PC-3 (cell line): ENCODE measurements around the gene ZBTB16. TPM values are rescaled to one million over a fixed set of nuclear protein-coding genes. Genes with fewer than 3 reads are reported as not detected.
A peak's percentile ranks its signal among the peaks of the same experiment; 100 is the strongest.

Experiments
- ATAC-seq: fragments of 200-7000 bp; cut with Tn5 transposase; 2 replicates; pipeline ENCODE4 v1.9.1; 2020; ENCODE audit warnings: mild to moderate bottlenecking, moderate library complexity
- BruUV-seq: library from RNA; stranded (reverse); fragments of 400-500 nt; replicated peaks from 2 replicates; lab custom pipeline; 2021; lab: Mats Ljungman, UMichigan
- CTCF ChIA-PET: fragments of 300-600 bp; sonication (Branson Sonifier 250); formaldehyde crosslinking; loops from one replicate; lab custom pipeline; 2022; ENCODE audit warnings: antibody characterized with exemption; lab: Charles Lee
- POLR2A ChIA-PET: fragments of 300-600 bp; sonication (Branson Sonifier 250); formaldehyde crosslinking; loops from one replicate; lab custom pipeline; 2022; ENCODE audit warnings: antibody characterized with exemption; ENCODE audit not compliant: unreplicated experiment; lab: Charles Lee
- DNase-seq: peaks from one replicate; pipeline ENCODE4 v3.0.0-alpha.2; 2015
- H2AFZ ChIP-seq: fragments of 300-600 bp; sonication (generic); 2 replicates; pipeline ENCODE4 v1.6.0; 2016; ENCODE audit warnings: antibody characterized with exemption, low read length
- H3F3A ChIP-seq: fragments of 300-600 bp; sonication (generic); one replicate; pipeline ENCODE4 v1.6.0; 2017; ENCODE audit warnings: antibody characterized with exemption, low read length, control low read depth, mild to moderate bottlenecking; ENCODE audit not compliant: unreplicated experiment
- H3K27ac ChIP-seq: fragments of 300-600 bp; sonication (generic); 2 replicates; pipeline ENCODE4 v1.5.1; 2016; ENCODE audit warnings: mild to moderate bottlenecking, low read length
- H3K27me3 ChIP-seq: fragments of 300-600 bp; sonication (generic); 2 replicates; pipeline ENCODE4 v1.6.1; 2016; ENCODE audit warnings: low read length, mixed read lengths
- H3K36me3 ChIP-seq: fragments of 300-600 bp; sonication (generic); 2 replicates; pipeline ENCODE4 v1.6.1; 2016; ENCODE audit warnings: low read depth, mixed run types, low read length, mixed read lengths
- H3K4me1 ChIP-seq: fragments of 300-600 bp; sonication (generic); 2 replicates; pipeline ENCODE4 v1.5.1; 2016; ENCODE audit warnings: low read length; ENCODE audit not compliant: insufficient read depth
- H3K4me2 ChIP-seq: fragments of 300-600 bp; sonication (generic); 2 replicates; pipeline ENCODE4 v1.6.0; 2016; ENCODE audit warnings: low read length
- H3K4me3 ChIP-seq: fragments of 300-600 bp; sonication (generic); 2 replicates; pipeline ENCODE4 v1.5.1; 2016; ENCODE audit warnings: mild to moderate bottlenecking, low read length, mixed read lengths
- H3K79me2 ChIP-seq: fragments of 300-600 bp; sonication (generic); 2 replicates; pipeline ENCODE4 v1.6.1; 2017; ENCODE audit warnings: low read length, mixed read lengths
- H3K9ac ChIP-seq: fragments of 300-600 bp; sonication (generic); 2 replicates; pipeline ENCODE4 v1.6.0; 2016; ENCODE audit warnings: mild to moderate bottlenecking, low read length
- H3K9me2 ChIP-seq: fragments of 300-600 bp; sonication (generic); replicated peaks from 2 replicates; pipeline ENCODE4 v1.6.1; 2016; ENCODE audit warnings: mixed run types, low read length, mixed read lengths
- H3K9me3 ChIP-seq: fragments of 300-600 bp; sonication (generic); 2 replicates; pipeline ENCODE4 v1.6.1; 2016; ENCODE audit warnings: low read length, mixed read lengths
- H4K20me1 ChIP-seq: fragments of 300-600 bp; sonication (generic); 2 replicates; pipeline ENCODE4 v1.6.1; 2016; ENCODE audit warnings: low read length, mixed read lengths
- EZH2 ChIP-seq: fragments of 300-600 bp; sonication (generic); IDR thresholded peaks from one replicate; pipeline ENCODE4 v1.6.1; 2017; ENCODE audit warnings: antibody characterized with exemption, mild to moderate bottlenecking, low read length; ENCODE audit not compliant: unreplicated experiment
- EZH2phosphoT487 ChIP-seq: fragments of 300-600 bp; sonication (generic); IDR thresholded peaks from 2 replicates; pipeline ENCODE4 v1.6.1; 2018; ENCODE audit warnings: mild to moderate bottlenecking, antibody characterized with exemption, low read length, borderline replicate concordance
- intact Hi-C: fragments of 100-400 bp; cut with micrococcal nuclease; formaldehyde crosslinking; loops from 2 replicates; pipeline ENCODE4 v1.9.0; 2023
- total RNA-seq: library from RNA; depleted of rRNA; stranded (reverse); fragments of >200 nt; gene quantifications from 2 replicates; pipeline ENCODE4 v1.2.3, GENCODE V29; 2014
- TF ChIP-seq, protein P1 (sequence below): fragments of 300-600 bp; sonication (generic); conservative IDR thresholded peaks from 2 replicates; pipeline ENCODE4 v1.5.1; 2017; ENCODE audit warnings: antibody characterized with exemption, low read depth, mild to moderate bottlenecking, low read length

ZBTB16 gene
- total RNA-seq, 1 experiment from 2014 or later, result not detected

DNA sequence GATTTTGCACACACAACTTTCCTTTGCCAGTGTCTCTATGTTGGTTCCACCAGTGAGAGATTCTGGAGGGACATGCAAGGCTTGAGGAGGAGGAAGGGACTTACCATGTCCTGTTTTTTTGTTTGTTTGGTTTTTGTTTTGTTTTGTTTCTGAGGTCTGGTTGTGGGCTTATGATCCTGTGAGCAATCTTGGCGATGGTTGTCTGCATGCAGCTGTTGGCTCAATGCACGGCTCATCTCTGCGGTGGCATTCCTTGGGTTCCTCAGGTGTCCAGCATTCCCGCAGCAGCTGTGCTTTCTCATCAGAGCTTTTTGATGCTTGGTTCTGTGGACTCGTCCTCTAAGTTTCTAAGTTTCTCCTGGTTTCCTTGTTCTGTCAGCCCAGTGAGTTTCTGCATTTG is 231.9 kb downstream of the ZBTB16 start:
- no peaks in the 10 kb centered on the region for H3K36me3 ChIP-seq
- H3K79me2 ChIP-seq, result no peaks in the 10 kb centered on the region
- no peaks in the 10 kb centered on the region for H3K9me3 ChIP-seq
- peaks cover 77% of the 10 kb centered on the region for H3K4me1 ChIP-seq
- H3K27ac ChIP-seq, result peak overlapping the region; percentile 1; the same call in 1 of the 2 replicates
- no peaks in the 10 kb centered on the region for H3K9me2 ChIP-seq
- 0 out of 2 replicates have a peak overlapping the region, but pooled peaks have one; percentile 2 for H3K4me2 ChIP-seq
- no TSS peak for BruUV-seq
- H3K4me3 ChIP-seq, result no peak overlapping the region
- 0 out of 2 replicates have a peak overlapping the region, but pooled peaks have one; percentile 21 for H3K9ac ChIP-seq
- ChIA-PET CTCF (no interaction called here), POLR2A (no interaction called here)
- TF ChIP-seq EZH2 (no peak), EZH2phosphoT487 (no peak)
- TF ChIP-seq, protein P1, sequence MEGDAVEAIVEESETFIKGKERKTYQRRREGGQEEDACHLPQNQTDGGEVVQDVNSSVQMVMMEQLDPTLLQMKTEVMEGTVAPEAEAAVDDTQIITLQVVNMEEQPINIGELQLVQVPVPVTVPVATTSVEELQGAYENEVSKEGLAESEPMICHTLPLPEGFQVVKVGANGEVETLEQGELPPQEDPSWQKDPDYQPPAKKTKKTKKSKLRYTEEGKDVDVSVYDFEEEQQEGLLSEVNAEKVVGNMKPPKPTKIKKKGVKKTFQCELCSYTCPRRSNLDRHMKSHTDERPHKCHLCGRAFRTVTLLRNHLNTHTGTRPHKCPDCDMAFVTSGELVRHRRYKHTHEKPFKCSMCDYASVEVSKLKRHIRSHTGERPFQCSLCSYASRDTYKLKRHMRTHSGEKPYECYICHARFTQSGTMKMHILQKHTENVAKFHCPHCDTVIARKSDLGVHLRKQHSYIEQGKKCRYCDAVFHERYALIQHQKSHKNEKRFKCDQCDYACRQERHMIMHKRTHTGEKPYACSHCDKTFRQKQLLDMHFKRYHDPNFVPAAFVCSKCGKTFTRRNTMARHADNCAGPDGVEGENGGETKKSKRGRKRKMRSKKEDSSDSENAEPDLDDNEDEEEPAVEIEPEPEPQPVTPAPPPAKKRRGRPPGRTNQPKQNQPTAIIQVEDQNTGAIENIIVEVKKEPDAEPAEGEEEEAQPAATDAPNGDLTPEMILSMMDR, result no peak
- DNase-seq (no peak), ATAC-seq (no peak)
- H2AFZ ChIP-seq, result no peak overlapping the region
- no peaks in the 10 kb centered on the region for H3K27me3 ChIP-seq
- intact Hi-C loops, result no loop called here
- no peaks in the 10 kb centered on the region for H4K20me1 ChIP-seq
- H3F3A ChIP-seq, result no peaks in the 10 kb centered on the region

DNA sequence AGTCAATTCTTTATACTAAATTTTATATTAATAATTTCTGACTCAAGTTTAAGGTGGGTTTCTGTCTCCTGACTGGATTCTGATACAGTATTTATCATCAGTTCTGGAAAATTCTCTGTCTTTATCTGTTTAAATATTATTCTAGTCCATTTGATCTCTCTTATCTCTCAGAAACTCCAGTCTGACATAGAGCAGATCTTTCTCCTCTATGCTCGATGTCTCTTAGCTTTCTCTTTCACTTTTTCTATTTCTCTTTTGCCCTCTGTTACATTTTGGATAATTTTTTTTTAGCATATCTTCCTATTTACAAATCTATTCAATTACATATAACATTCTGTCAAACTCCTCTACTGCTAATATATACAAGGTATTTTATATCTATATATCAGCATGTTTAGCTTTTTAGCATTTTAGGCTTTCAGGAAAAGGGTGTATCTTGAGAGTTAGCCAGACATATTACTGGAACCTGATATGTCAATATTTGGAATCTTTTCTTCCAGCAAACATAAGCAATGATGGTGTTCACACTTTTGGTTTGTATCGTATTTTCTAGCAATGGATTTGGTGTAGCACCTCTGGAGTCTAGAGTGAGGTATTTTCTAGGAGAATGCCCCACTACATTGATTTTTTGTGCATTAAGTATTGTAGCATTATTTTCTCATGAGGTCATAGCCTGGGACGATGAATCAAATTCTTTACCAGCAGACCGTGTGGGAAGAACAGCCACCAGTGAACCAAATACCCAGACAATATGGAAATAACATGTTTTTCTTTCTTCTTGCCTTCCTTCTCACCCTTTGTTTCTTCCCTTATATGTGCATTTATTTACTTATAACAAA is 232.6 kb downstream of the ZBTB16 start:
- TF ChIP-seq EZH2, result no peak
- TF ChIP-seq, protein P1, result no peak
- no peak for TF ChIP-seq EZH2phosphoT487
- Histone ChIP-seq H4K20me1 (no peaks in the 10 kb centered on the region), H3K79me2 (no peaks in the 10 kb centered on the region), H3K4me2 (peak overlapping the region; percentile 52), H3K9me2 (no peaks in the 10 kb centered on the region), H3K27me3 (no peaks in the 10 kb centered on the region), H3K4me3 (no peak overlapping the region), H3K9me3 (no peaks in the 10 kb centered on the region), H3K36me3 (no peaks in the 10 kb centered on the region), H2AFZ (no peak overlapping the region), H3F3A (peaks cover 5% of the 10 kb centered on the region), H3K27ac (peak overlapping the region; percentile 94), H3K4me1 (peaks cover 77% of the 10 kb centered on the region), H3K9ac (peak overlapping the region; percentile 52)
- intact Hi-C loops, result no loop called here
- peak; percentile 70 for DNase-seq
- no peak for ATAC-seq
- BruUV-seq, result no TSS peak
- CTCF ChIA-PET, result no interaction called here
- POLR2A ChIA-PET, result no interaction called here

DNA sequence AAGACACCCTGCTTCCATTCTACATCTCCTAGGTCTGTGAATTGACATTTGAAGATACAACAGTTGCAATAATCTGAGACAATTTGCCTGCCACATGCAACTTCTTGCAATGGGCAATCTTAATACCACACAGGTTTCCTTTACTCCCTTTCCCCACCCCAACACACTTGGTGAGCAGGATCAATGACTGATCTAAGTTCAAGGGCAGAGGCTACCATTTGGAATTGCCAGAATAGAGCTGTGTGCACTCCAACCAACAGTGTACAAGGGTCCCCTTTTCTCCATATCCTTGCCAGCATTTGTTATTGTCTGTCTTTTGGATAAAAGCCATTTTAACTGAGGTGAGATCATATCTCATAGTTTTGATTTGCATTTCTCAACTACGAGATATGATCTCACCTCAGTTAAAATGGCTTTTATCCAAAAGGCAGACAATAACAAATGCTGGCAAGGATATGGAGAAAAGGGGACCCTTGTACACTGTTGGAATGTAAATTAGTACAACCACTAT is 233.7 kb downstream of the ZBTB16 start:
- BruUV-seq, result no TSS peak
- intact Hi-C loops, result no loop called here

More for the DNA sequence above, 233.7 kb downstream of the ZBTB16 start:
- Histone ChIP-seq H3K4me2 (peak overlapping the region; percentile 52), H2AFZ (no peak overlapping the region), H3K4me1 (peaks cover 68% of the 10 kb centered on the region), H3K9me3 (no peaks in the 10 kb centered on the region), H3K79me2 (no peaks in the 10 kb centered on the region), H3K9me2 (no peaks in the 10 kb centered on the region), H3K4me3 (no peak overlapping the region), H4K20me1 (no peaks in the 10 kb centered on the region), H3K36me3 (no peaks in the 10 kb centered on the region), H3K27me3 (no peaks in the 10 kb centered on the region), H3K27ac (peak overlapping the region; percentile 94), H3K9ac (peak overlapping the region; percentile 78), H3F3A (peaks cover 7% of the 10 kb centered on the region)
- ATAC-seq, result peak; percentile 1; the same call in 1 of the 2 replicates
- DNase-seq, result peak; percentile 89
- no peak for TF ChIP-seq EZH2phosphoT487
- TF ChIP-seq EZH2, result no peak
- TF ChIP-seq, protein P1, result no peak
- CTCF ChIA-PET, result no interaction called here
- POLR2A ChIA-PET, result no interaction called here
